Activated B cell treated with CpG ODN at 0.5 μM for 24 hours (primary cell): ENCODE measurements around the gene WDR36. TPM values are rescaled to one million over a fixed set of nuclear protein-coding genes. Genes with fewer than 3 reads are reported as not detected.

Source experiments
- ATAC-seq: fragments of 200-7000 bp; cut with Tn5 transposase; one replicate; pipeline ENCODE4 v1.10.0; 2021; ENCODE audit warnings: low read depth, mild to moderate bottlenecking, moderate library complexity
- CTCF ChIA-PET: fragments of 350-600 bp; sonication (Branson Sonifier 250); formaldehyde crosslinking; loops from one replicate; lab custom pipeline; 2021; ENCODE audit warnings: antibody characterized with exemption; lab: Charles Lee
- POLR2A ChIA-PET: fragments of 350-600 bp; sonication (Branson Sonifier 250); formaldehyde crosslinking; loops from one replicate; lab custom pipeline; 2021; ENCODE audit warnings: antibody characterized with exemption; lab: Charles Lee
- DNase-seq: peaks from one replicate; pipeline ENCODE4 v3.0.0; 2022
- H3K27ac Mint-ChIP-seq: one replicate; pipeline ENCODE4 v1.8.0; 2020; ENCODE audit warnings: mixed read lengths
- H3K27me3 Mint-ChIP-seq: one replicate; pipeline ENCODE4 v1.8.0; 2021; ENCODE audit warnings: mixed read lengths
- H3K36me3 Mint-ChIP-seq: one replicate; pipeline ENCODE4 v1.8.0; 2021; ENCODE audit warnings: low read depth, mixed read lengths
- H3K4me1 Mint-ChIP-seq: one replicate; pipeline ENCODE4 v1.8.0; 2021; ENCODE audit warnings: mixed read lengths
- H3K4me3 Mint-ChIP-seq: one replicate; pipeline ENCODE4 v1.8.0; 2020; ENCODE audit warnings: mild to moderate bottlenecking, mixed read lengths
- H3K9me3 Mint-ChIP-seq: one replicate; pipeline ENCODE4 v1.8.0; 2020; ENCODE audit warnings: mixed read lengths
- intact Hi-C: fragments of 100-400 bp; cut with micrococcal nuclease; formaldehyde crosslinking; loops from one replicate; pipeline ENCODE4 v1.15.1; 2024
- total RNA-seq: library from RNA; stranded (reverse); gene quantifications from 2 replicates; pipeline ENCODE4 v1.2.3, GENCODE V29; 2022
- TF ChIP-seq, protein P1 (sequence below): fragments of 200-600 bp; IDR thresholded peaks from one replicate; pipeline ENCODE4 v1.8.0; 2022; ENCODE audit warnings: antibody characterized with exemption, mild to moderate bottlenecking

Gene WDR36
- total RNA-seq, 1 donor from 2014 or later, result 48.6 TPM

GRCh38 chr5:111099058-111099778, 7.1 kb downstream of the WDR36 start:
- Mint-ChIP-seq H3K27me3 (no peaks in the 10 kb centered on the region), H3K4me1 (peaks cover 8% of the 10 kb centered on the region), H3K4me3 (no peak overlapping the region), H3K36me3 (peaks cover 76% of the 10 kb centered on the region), H3K27ac (no peak overlapping the region), H3K9me3 (no peaks in the 10 kb centered on the region)
- POLR2A ChIA-PET, result no interaction called here
- CTCF ChIA-PET, result no interaction called here
- TF ChIP-seq, protein P1, sequence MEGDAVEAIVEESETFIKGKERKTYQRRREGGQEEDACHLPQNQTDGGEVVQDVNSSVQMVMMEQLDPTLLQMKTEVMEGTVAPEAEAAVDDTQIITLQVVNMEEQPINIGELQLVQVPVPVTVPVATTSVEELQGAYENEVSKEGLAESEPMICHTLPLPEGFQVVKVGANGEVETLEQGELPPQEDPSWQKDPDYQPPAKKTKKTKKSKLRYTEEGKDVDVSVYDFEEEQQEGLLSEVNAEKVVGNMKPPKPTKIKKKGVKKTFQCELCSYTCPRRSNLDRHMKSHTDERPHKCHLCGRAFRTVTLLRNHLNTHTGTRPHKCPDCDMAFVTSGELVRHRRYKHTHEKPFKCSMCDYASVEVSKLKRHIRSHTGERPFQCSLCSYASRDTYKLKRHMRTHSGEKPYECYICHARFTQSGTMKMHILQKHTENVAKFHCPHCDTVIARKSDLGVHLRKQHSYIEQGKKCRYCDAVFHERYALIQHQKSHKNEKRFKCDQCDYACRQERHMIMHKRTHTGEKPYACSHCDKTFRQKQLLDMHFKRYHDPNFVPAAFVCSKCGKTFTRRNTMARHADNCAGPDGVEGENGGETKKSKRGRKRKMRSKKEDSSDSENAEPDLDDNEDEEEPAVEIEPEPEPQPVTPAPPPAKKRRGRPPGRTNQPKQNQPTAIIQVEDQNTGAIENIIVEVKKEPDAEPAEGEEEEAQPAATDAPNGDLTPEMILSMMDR, result no peak
- ATAC-seq (no peak), DNase-seq (no peak)
- intact Hi-C loops, result loop anchor here (10.0 kb wide), 1 partner anchor 1606 kb away; no protein-coding TSS in a partner anchor

- H3K27ac Mint-ChIP-seq, result no peak overlapping the region
- ChIA-PET CTCF (no interaction called here), POLR2A (no interaction called here)
- no peaks in the 10 kb centered on the region for H3K9me3 Mint-ChIP-seq
- peaks cover 84% of the 10 kb centered on the region for H3K36me3 Mint-ChIP-seq
- ATAC-seq, result no peak
- no peak for DNase-seq
- no peak overlapping the region for H3K4me3 Mint-ChIP-seq
- H3K27me3 Mint-ChIP-seq, result no peaks in the 10 kb centered on the region
- intact Hi-C loops, result no loop called here
- TF ChIP-seq, protein P1, result no peak
- H3K4me1 Mint-ChIP-seq, result no peaks in the 10 kb centered on the region
Observed at GRCh38 chr5:111106320-111106948, 14.3 kb downstream of the WDR36 start.

DNA sequence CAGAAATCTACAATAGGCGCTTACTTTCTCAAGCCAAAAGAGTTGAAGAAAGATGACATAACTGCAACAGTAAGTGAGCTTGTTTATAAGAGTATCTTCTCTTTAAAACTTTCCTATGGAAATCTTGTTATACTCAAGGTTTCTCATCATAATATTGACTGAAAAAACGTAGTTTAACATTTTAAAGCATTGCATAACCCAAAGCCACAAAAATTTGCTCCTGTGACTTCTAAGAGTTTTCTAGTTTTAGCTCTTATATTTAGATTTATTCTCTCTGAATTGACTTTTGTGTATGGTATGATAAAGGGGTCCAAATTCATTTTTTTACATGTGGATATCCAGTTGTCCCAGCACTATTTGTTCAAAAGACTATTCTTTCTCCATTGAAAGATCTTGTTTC, 15.2 kb downstream of the WDR36 start:
- Mint-ChIP-seq H3K27me3 (no peaks in the 10 kb centered on the region), H3K9me3 (no peaks in the 10 kb centered on the region), H3K36me3 (peaks cover 85% of the 10 kb centered on the region), H3K4me1 (no peaks in the 10 kb centered on the region), H3K27ac (no peak overlapping the region), H3K4me3 (no peak overlapping the region)
- no peak for ATAC-seq
- POLR2A ChIA-PET, result no interaction called here
- CTCF ChIA-PET, result no interaction called here
- DNase-seq, result no peak
- TF ChIP-seq, protein P1, result no peak
- intact Hi-C loops, result no loop called here

DNA sequence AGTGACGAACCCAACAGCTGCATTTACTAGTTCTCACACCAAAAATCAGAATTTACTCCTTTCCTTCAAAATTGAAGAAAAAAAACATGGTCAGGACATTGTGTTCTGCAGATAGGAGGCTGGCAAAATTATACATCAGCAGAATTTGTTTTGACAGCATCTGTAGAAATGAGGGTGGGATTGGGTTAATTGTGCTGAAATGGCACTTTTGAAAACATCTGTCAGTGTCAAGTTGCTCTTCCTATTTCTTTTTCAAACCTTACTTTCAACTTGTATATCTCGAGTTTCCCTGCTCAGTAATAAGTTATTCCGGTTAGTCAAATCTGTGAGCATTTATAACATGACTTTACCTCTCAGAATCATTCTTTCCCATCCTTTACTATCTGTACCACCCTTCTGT, 19.8 kb downstream of the WDR36 start:
- Mint-ChIP-seq H3K4me3 (no peak overlapping the region), H3K9me3 (no peaks in the 10 kb centered on the region), H3K36me3 (peaks cover 79% of the 10 kb centered on the region), H3K27me3 (no peaks in the 10 kb centered on the region), H3K27ac (no peak overlapping the region), H3K4me1 (peaks cover 3% of the 10 kb centered on the region)
- DNase-seq (no peak), ATAC-seq (no peak)
- intact Hi-C loops, result no loop called here
- TF ChIP-seq, protein P1, result no peak
- ChIA-PET CTCF (no interaction called here), POLR2A (no interaction called here)

GRCh38 chr5:111113678-111114077, 21.5 kb downstream of the WDR36 start:
- Mint-ChIP-seq H3K4me1 (peaks cover 3% of the 10 kb centered on the region), H3K9me3 (no peaks in the 10 kb centered on the region), H3K36me3 (peaks cover 77% of the 10 kb centered on the region), H3K27ac (no peak overlapping the region), H3K4me3 (no peak overlapping the region), H3K27me3 (no peaks in the 10 kb centered on the region)
- no peak for DNase-seq
- ATAC-seq, result no peak
- TF ChIP-seq, protein P1, result no peak
- POLR2A ChIA-PET, result no interaction called here
- CTCF ChIA-PET, result no interaction called here
- intact Hi-C loops, result no loop called here
